ENCODE data around the gene KPNA6.

Gene KPNA6

DNA sequence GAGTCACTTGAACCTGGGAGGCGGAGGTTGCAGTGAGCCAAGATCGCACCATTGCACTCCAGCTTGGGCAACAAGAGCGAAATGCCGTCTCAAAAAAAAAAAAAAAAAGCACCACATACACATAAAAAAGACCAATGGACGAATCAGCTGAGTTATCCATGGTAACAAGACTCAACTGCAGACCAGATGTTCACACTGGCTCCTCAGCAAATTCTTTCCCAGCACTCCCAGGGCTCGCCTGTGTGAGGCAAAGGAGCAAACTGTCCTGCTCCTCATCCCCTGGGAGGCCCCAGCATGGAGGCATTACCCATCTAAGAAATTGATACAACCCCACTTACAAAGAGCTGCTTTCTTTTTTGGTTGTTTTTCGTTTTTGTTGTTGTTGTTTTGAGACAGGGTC is 111.2 kb downstream of the KPNA6 start:
- no peak for DNase-seq (ENCODE audit: low read depth)

DNA sequence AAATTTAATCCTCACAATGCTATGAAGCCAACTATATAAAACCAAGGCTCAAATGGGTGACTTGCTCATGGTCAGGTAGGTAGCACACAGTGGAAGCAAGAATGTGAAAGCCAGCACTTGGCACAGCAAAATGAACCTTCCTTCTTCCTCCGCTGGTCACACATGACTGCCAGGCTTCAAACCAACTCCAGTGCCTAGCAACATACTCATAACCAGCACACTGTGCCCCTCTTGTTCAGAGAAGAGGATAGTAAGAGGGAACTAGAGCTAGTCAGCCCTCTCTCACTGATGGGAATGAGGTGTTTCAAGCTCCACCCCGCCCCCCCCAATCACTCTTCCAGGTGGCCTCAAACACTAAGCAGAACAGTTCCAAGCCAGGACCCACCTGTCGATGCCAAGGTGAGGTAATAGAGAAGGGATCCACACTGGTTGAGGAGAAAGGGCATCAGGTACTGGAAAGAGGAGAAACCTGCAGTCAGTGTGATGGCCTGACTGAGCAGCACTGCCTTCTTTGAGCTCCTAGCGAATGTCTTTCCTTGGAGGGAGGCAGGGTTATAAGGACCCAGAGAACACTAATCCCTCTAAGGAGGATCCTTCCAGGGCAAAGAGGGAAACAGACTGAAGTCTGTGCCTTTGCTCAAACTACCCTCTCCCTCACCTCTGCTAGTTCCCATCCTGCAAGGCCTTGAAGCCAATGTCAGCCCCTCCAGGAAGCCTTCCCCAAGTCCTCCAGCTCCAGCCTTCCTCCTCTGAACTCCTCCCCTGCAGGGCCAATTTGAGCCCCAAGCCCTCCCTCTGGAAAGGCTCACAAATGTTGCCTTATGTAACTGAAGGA is 113.1 kb downstream of the KPNA6 start:
- no peak for DNase-seq (ENCODE audit: low read depth)

DNA sequence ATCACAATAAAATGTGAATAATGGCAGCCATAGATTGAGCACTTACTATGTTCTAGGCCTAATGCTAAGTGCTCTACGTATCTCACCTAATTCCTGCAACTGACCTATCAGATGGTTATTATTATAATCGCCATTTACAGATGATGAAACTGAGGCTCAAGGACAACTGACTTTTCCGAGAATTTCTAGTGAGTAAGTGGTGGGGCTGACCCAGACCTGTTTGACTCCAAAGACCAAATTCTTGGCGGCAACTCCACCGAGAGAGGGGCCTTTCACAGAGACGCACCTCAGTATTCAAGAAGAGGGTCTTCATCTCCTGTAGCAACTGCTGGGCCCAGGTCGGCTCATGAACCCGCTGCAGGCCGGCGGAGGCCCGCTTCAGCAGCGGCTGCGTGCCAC is 113.7 kb downstream of the KPNA6 start:
- no peak for DNase-seq (ENCODE audit: low read depth)

DNA sequence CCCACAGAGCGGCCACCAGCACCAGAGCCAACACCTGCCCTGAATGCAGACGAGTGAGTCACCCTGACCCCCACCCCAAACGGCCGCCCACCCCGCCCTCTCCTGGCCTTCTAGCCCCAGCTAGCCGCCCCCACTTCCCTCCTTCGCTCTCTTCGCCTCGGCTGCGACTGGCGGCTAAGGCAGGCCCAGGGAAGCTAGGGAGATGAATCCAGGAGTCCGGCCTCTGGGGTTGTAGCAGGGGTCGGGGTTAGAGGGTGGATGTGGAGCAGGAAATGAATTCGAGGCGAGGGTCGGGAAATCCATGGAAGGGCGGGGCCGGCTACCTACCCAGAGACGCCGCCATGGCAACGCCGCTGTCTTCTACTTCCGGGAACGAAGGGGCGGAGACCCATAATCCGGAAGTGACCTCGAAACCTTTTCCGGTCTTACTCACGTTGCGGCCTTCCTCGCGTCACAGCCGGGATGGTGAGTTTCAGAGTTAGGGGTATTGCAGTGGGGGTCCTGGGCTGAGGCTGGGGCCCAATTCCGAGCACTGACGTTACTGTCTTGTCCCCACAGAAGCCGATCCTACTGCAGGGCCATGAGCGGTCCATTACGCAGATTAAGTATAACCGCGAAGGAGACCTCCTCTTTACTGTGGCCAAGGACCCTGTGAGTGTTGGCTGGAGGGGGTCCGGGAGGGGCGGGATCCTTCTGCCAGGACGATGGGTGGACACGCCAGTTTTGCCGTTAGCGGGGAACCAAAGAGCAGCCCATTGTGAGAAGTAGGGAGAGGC is 114.3 kb downstream of the KPNA6 start, which contains the start of the genes EIF3I and TMEM234:
Gene EIF3I (plus strand): TSS at position 428 of the 776 bp plus-strand sequence. CDS start 35 bp downstream, at position 463.
Gene TMEM234 (minus strand): TSS at position 374 of the 776 bp plus-strand sequence. CDS start 31 bp downstream, at position 343.
- DNase-seq (ENCODE audit: low read depth) = peak; percentile 90

DNA sequence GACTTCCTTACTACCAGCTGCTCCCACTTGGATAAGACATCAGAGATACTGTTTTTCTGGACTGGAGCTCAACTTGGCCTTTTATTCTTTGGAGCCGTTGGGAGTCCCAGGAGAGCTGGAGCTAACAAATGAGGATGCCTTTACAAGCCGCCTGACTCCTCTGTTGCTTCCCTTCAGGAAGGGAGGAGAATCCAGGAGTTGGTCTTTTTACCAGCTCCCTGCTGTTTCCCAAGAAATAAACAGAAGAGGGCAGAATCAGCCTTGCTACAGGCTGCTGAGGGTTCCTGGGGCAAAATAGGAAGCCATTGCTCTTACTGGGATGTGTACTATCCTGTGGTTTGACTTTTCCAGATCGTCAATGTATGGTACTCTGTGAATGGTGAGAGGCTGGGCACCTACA is 115.8 kb downstream of the KPNA6 start:
- no peak for DNase-seq (ENCODE audit: low read depth)

DNA sequence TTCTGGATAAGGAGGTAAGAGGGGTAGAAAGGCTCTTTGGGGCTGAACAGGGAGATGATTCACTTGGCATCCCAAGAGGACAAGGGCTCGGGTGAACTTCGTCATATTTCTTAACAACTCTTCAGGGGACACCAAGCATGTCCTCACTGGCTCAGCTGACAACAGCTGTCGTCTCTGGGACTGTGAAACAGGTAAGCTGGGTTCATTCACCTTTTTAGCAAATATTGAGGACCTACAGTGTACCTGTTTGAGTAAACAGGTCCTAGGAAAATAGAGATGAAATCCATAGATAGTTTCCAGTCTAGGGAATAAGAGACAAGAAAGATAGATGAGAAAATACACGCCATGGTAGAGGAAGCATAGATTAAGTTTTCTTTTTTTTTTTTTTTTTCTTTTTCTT is 116.4 kb downstream of the KPNA6 start:
- DNase-seq (ENCODE audit: low read depth) = no peak
